HG02973 (cell line): ENCODE data around the gene ANXA7.
"Not testable (repeated sequence)": the region's sequence is repeated elsewhere in the genome, so short reads cannot be mapped to it uniquely, and the experiment has no call there.

Experiments
- ATAC-seq: cut with Tn5 transposase; IDR thresholded peaks from one replicate; pipeline ENCODE4 v1.9.1; 2021; ENCODE audit warnings: moderate library complexity; ENCODE audit not compliant: unreplicated experiment

The ANXA7 gene

DNA sequence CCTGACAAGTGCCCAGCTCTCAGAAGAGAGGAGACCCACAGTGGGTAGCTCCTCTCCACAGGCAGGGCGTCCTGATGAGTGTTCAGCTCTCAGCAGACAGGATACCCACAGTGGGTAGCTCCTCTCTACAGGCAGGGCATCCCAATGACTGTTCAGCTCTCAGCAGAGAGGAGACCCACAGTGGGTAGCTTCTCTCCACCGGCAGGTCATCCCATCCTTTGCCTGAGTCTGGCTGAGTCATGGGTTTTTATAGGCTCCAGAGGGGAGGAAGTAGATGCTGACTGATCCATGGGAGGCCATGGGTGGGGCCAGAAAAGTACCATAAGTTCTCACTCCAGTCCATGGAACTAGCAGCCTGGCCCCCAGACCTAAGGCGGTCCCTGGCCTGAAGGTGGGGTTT is 73.7 kb downstream of the ANXA7 start:
- no peak for ATAC-seq

DNA sequence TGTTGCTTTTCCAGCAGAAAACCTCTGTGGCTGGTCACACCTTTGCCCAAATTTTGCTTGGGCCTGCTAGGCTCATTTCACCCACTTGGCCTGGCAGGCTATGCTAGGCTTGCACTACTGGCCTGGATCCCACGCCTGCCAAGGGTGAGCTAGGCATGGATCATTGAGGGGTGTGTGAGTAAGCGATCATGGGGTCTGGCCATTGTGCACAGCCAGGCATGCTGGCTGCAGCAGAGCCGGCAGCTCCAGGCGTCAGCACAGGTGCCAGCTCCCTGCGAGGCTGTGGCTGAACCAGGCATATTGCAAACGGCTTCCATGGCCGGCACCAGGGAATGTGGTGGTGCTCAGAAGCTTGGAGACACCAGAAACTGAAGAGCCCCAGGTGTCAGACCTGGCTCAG is 74.4 kb downstream of the ANXA7 start:
- no peak for ATAC-seq

DNA sequence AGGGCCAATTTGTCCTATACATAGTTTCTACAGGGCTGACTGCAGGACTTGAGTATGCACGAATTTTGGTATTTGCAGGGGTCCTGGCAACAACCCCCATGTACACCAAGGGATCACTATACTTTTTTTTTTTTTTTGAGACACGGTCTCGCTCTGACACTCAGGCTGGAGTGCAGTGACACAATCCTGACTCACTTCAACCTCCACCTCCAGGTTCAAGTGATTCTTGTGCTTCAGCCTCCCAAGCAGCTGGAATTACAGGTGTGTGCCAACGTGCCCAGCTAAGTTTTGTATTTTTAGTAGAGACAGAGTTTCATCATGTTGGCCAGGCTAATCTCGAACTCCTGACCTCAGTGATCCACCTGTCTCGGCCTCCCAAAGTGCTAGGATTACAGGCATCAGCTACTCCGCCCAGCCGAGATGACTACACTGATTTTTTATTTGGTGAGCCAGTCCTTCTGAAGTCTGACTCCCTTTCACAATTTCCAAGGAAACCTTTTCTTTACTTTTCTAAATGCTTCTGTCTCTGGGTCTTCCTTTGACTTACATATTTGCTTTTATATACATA is 75.0 kb downstream of the ANXA7 start:
- no peak for ATAC-seq

DNA sequence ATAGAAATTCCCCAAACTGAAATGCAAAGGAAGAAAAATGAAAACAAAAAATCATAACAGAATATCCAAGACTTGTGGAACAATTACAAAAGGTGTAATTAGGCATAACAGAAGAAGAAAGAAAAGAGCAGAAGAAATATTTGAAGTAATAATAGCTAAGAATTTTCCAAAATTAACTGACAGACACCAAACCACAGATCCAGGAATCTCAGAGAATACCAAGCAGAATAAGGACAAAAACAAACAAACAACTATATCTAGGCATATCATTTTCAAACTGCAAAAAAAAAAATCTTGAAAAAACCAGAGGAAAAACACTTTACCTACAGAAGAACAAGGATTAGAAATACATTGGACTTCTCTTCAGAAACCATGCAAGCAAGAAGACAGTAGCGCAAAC is 80.7 kb downstream of the ANXA7 start:
- no peak for ATAC-seq

DNA sequence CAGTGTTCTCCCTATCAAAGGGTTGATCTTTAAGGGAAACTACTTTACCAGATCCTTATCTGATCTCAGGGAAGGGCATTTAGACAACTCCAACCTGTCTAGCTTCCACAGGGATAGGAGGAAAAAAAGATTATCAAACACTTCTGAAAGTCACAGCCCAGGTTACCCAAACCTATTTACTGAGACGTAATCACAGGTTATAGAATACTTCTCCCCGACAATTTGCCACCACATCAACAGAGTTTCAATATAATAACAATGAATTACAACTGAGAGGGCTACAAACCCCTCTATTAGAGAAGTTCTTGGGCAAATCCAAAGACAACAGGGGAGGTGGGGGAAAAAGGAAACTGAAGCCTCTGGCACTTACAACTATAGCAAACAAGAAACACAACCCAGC is 81.5 kb downstream of the ANXA7 start:
- ATAC-seq: no peak

DNA sequence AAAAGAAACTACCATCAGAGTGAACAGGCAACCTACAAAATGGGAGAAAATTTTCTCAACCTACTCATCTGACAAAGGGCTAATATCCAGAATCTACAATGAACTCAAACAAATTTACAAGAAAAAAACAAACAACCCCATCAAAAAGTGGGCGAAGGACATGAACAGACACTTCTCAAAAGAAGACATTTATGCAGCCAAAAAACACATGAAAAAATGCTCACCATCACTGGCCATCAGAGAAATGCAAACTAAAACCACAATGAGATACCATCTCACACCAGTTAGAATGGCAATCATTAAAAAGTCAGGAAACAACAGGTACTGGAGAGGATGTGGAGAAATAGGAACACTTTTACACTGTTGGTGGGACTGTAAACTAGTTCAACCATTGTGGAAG is 85.3 kb downstream of the ANXA7 start:
- not testable (repeated sequence) for ATAC-seq

DNA sequence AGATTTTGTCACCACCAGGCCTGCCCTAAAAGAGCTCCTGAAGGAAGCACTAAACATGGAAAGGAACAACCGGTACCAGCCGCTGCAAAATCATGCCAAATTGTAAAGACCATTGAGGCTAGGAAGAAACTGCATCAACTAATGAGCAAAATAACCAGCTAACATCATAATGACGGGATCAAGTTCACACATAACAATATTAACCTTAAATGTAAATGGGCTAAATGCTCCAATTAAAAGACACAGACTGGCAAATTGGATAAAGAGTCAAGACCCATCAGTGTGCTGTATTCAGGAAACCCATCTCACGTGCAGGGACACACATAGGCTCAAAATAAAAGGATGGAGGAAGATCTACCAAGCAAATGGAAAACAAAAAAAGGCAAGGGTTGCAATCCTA is 88.6 kb downstream of the ANXA7 start:
- ATAC-seq: not testable (repeated sequence)
